Activated T-cell treated with anti-CD3 and anti-CD28 coated beads for 24 hours (primary cell): ENCODE results near the gene ATN1.

Experiments
- DNase-seq: peaks from one replicate; pipeline ENCODE4 v3.0.0-alpha.2; 2020; ENCODE audit warnings: low read depth

ATN1 gene

GRCh38 chr12:6975297-6976032 lies 47.7 kb downstream of the ATN1 start:
- no peak for DNase-seq

- no peak for DNase-seq
These were observed 49.9 kb downstream of the ATN1 start for GRCh38 chr12:6977653-6978052.

GRCh38 chr12:6978188-6978587 lies 50.4 kb downstream of the ATN1 start:
- DNase-seq = no peak

- no peak for DNase-seq
These were observed 50.9 kb downstream of the ATN1 start for GRCh38 chr12:6978611-6979011.

GRCh38 chr12:6979021-6979420 lies 51.3 kb downstream of the ATN1 start:
- DNase-seq = no peak

- no peak for DNase-seq
These were observed 51.7 kb downstream of the ATN1 start for GRCh38 chr12:6979453-6979852.

- no peak for DNase-seq
These were observed 52.3 kb downstream of the ATN1 start for GRCh38 chr12:6980075-6980474.

- DNase-seq = no peak
These were observed 53.0 kb downstream of the ATN1 start for GRCh38 chr12:6980740-6981139.

GRCh38 chr12:6981152-6982052 lies 53.6 kb downstream of the ATN1 start:
- no peak for DNase-seq

GRCh38 chr12:6982532-6982931 lies 54.8 kb downstream of the ATN1 start:
- DNase-seq = no peak

GRCh38 chr12:6987956-6988553 lies 60.3 kb downstream of the ATN1 start:
- no peak for DNase-seq
